PC-3 (cell line): ENCODE measurements around the gene INAFM2.

ENCODE experiments used
- EZH2phosphoT487 ChIP-seq: fragments of 300-600 bp; sonication (generic); IDR thresholded peaks from 2 replicates; pipeline ENCODE4 v1.6.1; 2018; ENCODE audit warnings: mild to moderate bottlenecking, antibody characterized with exemption, low read length, borderline replicate concordance
- TF ChIP-seq, protein P1 (sequence below): fragments of 300-600 bp; sonication (generic); conservative IDR thresholded peaks from 2 replicates; pipeline ENCODE4 v1.5.1; 2017; ENCODE audit warnings: antibody characterized with exemption, low read depth, mild to moderate bottlenecking, low read length

DNA sequence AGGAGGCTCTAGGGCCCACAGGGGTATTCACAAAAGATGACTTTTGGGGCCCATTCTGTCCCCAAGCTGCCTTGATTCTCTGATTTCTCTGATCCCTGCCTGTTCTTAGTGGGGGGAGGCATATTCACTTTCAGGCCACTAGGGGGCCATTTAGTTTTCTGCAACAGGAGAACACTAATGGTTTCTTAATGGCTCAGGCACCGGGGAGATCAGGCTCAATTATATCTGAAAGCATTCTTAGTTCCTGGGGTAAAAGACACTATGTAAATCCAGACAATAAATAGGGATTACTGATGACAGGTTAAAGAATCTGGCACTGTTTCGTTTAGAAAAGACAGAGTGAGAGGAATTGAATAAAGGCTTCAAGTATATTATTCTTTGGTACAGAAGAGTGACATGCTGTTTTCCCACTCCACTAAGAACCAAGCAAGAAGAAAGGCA lies 2.5 kb upstream of the INAFM2 start:
- TF ChIP-seq, protein P1, sequence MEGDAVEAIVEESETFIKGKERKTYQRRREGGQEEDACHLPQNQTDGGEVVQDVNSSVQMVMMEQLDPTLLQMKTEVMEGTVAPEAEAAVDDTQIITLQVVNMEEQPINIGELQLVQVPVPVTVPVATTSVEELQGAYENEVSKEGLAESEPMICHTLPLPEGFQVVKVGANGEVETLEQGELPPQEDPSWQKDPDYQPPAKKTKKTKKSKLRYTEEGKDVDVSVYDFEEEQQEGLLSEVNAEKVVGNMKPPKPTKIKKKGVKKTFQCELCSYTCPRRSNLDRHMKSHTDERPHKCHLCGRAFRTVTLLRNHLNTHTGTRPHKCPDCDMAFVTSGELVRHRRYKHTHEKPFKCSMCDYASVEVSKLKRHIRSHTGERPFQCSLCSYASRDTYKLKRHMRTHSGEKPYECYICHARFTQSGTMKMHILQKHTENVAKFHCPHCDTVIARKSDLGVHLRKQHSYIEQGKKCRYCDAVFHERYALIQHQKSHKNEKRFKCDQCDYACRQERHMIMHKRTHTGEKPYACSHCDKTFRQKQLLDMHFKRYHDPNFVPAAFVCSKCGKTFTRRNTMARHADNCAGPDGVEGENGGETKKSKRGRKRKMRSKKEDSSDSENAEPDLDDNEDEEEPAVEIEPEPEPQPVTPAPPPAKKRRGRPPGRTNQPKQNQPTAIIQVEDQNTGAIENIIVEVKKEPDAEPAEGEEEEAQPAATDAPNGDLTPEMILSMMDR = peak; percentile 90
- TF ChIP-seq EZH2phosphoT487 = no peak
